ENCODE measurements around the gene TCIRG1.

GRCh38 chr11:68074584-68075352 lies 35.9 kb downstream of the TCIRG1 start:
- TF ChIP-seq CTCF (IDR thresholded peaks at IDR 0.05) (no peak), POLR2A (IDR thresholded peaks at IDR 0.05) (no peak)
